H1 (cell line): ENCODE results near the gene PROSER2. TPM values are rescaled to one million over a fixed set of nuclear protein-coding genes. Genes with fewer than 3 reads are reported as not detected.

ENCODE experiments used
- CTCF ChIA-PET: fragments of 300-600 bp; sonication (Branson Sonifier 250); formaldehyde crosslinking; loops from one replicate; lab custom pipeline; 2021; ENCODE audit not compliant: partially characterized antibody; lab: Charles Lee
- POLR2A ChIA-PET: fragments of 300-600 bp; sonication (Branson Sonifier 250); formaldehyde crosslinking; loops from one replicate; lab custom pipeline; 2021; ENCODE audit warnings: inconsistent platforms; ENCODE audit not compliant: partially characterized antibody; lab: Charles Lee
- DNase-seq, 2 experiments: peaks; one replicate each; pipeline versions ENCODE4 v3.0.0 to v3.0.0-alpha.2; 2010 to 2022; ENCODE audit warnings: low spot score in 2 of 2, low read depth in 1 of 2, mixed read lengths in 1 of 2
- FAIRE-seq: peaks from 2 replicates; lab custom pipeline; 2011; peaks lifted over from hg19 to GRCh38; lab: Jason Lieb, UNC
- H2AFZ ChIP-seq: 2 replicates; pipeline ENCODE4 v1.8.1; 2012; ENCODE audit warnings: low read length, inconsistent platforms
- H2AK5ac ChIP-seq: 2 replicates; pipeline ENCODE4 v1.6.1; 2013; ENCODE audit warnings: low read depth, low read length
- H2BK120ac ChIP-seq: replicated peaks from 2 replicates; pipeline ENCODE3; 2013; ENCODE audit warnings: low read depth, low read length, inconsistent platforms
- H2BK12ac ChIP-seq: 2 replicates; pipeline ENCODE4 v1.6.1; 2013; ENCODE audit warnings: low read depth, low read length
- H2BK15ac ChIP-seq: 2 replicates; pipeline ENCODE4 v1.6.1; 2013; ENCODE audit warnings: low read length
- H2BK20ac ChIP-seq: 2 replicates; pipeline ENCODE4 v1.6.1; 2013; ENCODE audit warnings: low read length
- H2BK5ac ChIP-seq: 2 replicates; pipeline ENCODE4 v1.6.1; 2013; ENCODE audit warnings: low read depth, low read length
- H3K14ac ChIP-seq: 2 replicates; pipeline ENCODE4 v1.6.1; 2013; ENCODE audit warnings: inconsistent platforms; ENCODE audit not compliant: insufficient read length
- H3K18ac ChIP-seq: 2 replicates; pipeline ENCODE4 v1.6.1; 2013; ENCODE audit warnings: low read length; ENCODE audit errors: extremely low read depth
- H3K23ac ChIP-seq: 2 replicates; pipeline ENCODE4 v1.6.1; 2013; ENCODE audit warnings: inconsistent platforms; ENCODE audit not compliant: insufficient read length
- H3K23me2 ChIP-seq: 2 replicates; pipeline ENCODE4 v1.6.1; 2013; ENCODE audit warnings: low read depth, low read length
- H3K27ac ChIP-seq: 2 replicates; pipeline ENCODE4 v1.6.1; 2011; ENCODE audit warnings: low read depth, low read length, inconsistent platforms
- H3K27me3 ChIP-seq, 4 experiments: replicated peaks in 1 of 4; 1 replicate in 1 of 4; 2 replicates in 3 of 4; pipeline versions ENCODE4 v1.6.1 to v1.8.1; 2011 to 2013; ENCODE audit warnings: low read length in 3 of 4, mild to moderate bottlenecking in 3 of 4, inconsistent platforms in 2 of 4, mixed read lengths in 2 of 4, moderate library complexity in 1 of 4; ENCODE audit not compliant: control insufficient read depth in 3 of 4, insufficient read depth in 3 of 4; ENCODE audit errors: extremely low read depth in 1 of 4
- H3K36me3 ChIP-seq, 4 experiments: 2 replicates each; pipeline versions ENCODE4 v1.6.1 to v1.8.1; 2011 to 2013; ENCODE audit warnings: mild to moderate bottlenecking in 4 of 4, low read length in 3 of 4, moderate library complexity in 2 of 4, control low read depth in 1 of 4, inconsistent platforms in 1 of 4; ENCODE audit not compliant: insufficient read depth in 4 of 4, control insufficient read depth in 2 of 4
- H3K4ac ChIP-seq: replicated peaks from 2 replicates; pipeline ENCODE3; 2013; ENCODE audit warnings: low read length, low read depth, mixed read lengths, inconsistent platforms; ENCODE audit not compliant: insufficient read length
- H3K4me1 ChIP-seq, 4 experiments: replicated peaks in 1 of 4; 1 replicate in 1 of 4; 2 replicates in 3 of 4; pipeline versions ENCODE4 v1.6.1 to v1.8.1; 2011 to 2013; ENCODE audit warnings: low read length in 3 of 4, inconsistent platforms in 2 of 4, mixed read lengths in 1 of 4; ENCODE audit not compliant: insufficient read depth in 4 of 4, control insufficient read depth in 3 of 4
- H3K4me2 ChIP-seq, 2 experiments: 2 replicates each; pipeline versions ENCODE4 v1.6.1 to v1.8.1; 2011 to 2013; ENCODE audit warnings: low read depth in 2 of 2, low read length in 2 of 2, control low read depth in 1 of 2, inconsistent platforms in 1 of 2, mild to moderate bottlenecking in 1 of 2; ENCODE audit not compliant: insufficient read depth in 1 of 2
- H3K4me3 ChIP-seq, 4 experiments: fragments of 200-600, 300-600 bp in 1 of 4; sonication (generic), shearing (Covaris generic), sonication (Bioruptor Twin) in 1 of 4; 2 replicates each; pipeline versions ENCODE4 v1.5.1 to v1.8.1; 2011 to 2016; ENCODE audit warnings: low read length in 4 of 4, low read depth in 3 of 4, control low read depth in 2 of 4, inconsistent platforms in 2 of 4, mild to moderate bottlenecking in 2 of 4, mixed read lengths in 1 of 4, moderate library complexity in 1 of 4; ENCODE audit not compliant: insufficient read depth in 2 of 4; ENCODE audit errors: extremely low read depth in 1 of 4
- H3K56ac ChIP-seq: replicated peaks from 2 replicates; pipeline ENCODE3; 2013; ENCODE audit warnings: low read depth, mild to moderate bottlenecking, mixed read lengths, low read length, inconsistent platforms; ENCODE audit not compliant: insufficient read length
- H3K79me1 ChIP-seq: 2 replicates; pipeline ENCODE4 v1.6.1; 2013; ENCODE audit warnings: low read depth, low read length, control low read depth
- H3K79me2 ChIP-seq, 2 experiments: 2 replicates each; pipeline versions ENCODE4 v1.6.1 to v1.8.1; 2012 to 2013; ENCODE audit warnings: low read length in 2 of 2, mild to moderate bottlenecking in 2 of 2, inconsistent platforms in 1 of 2; ENCODE audit not compliant: insufficient read depth in 2 of 2, control insufficient read depth in 1 of 2
- H3K9ac ChIP-seq, 4 experiments: replicated peaks in 1 of 4; 1 replicate in 1 of 4; 2 replicates in 3 of 4; pipeline versions ENCODE4 v1.6.1 to v1.8.1; 2011 to 2013; ENCODE audit warnings: low read depth in 3 of 4, low read length in 3 of 4, control low read depth in 2 of 4, mild to moderate bottlenecking in 2 of 4, moderate library complexity in 2 of 4, inconsistent platforms in 1 of 4; ENCODE audit errors: extremely low read depth in 1 of 4
- H3K9me3 ChIP-seq, 2 experiments: 2 replicates each; pipeline versions ENCODE4 v1.6.1 to v1.8.1; 2012 to 2013; ENCODE audit warnings: mild to moderate bottlenecking in 2 of 2, moderate library complexity in 2 of 2, control low read depth in 1 of 2, inconsistent platforms in 1 of 2, low read depth in 1 of 2, low read length in 1 of 2, mixed read lengths in 1 of 2; ENCODE audit not compliant: insufficient read depth in 2 of 2
- H4K20me1 ChIP-seq, 2 experiments: replicated peaks in 1 of 2; 2 replicates each; pipeline versions ENCODE3 to v1.8.1; 2011 to 2013; ENCODE audit warnings: inconsistent platforms in 2 of 2, low read length in 2 of 2, mild to moderate bottlenecking in 1 of 2; ENCODE audit not compliant: insufficient read depth in 2 of 2, control insufficient read depth in 1 of 2
- H4K5ac ChIP-seq: 2 replicates; pipeline ENCODE4 v1.6.1; 2013; ENCODE audit warnings: low read length, low read depth, mixed read lengths, inconsistent platforms; ENCODE audit not compliant: insufficient read length
- H4K8ac ChIP-seq: 2 replicates; pipeline ENCODE4 v1.8.0; 2013; ENCODE audit warnings: mild to moderate bottlenecking, moderate library complexity, low read length, inconsistent platforms; ENCODE audit not compliant: insufficient read depth; ENCODE audit errors: extremely low read depth
- H4K91ac ChIP-seq: replicated peaks from 2 replicates; pipeline ENCODE3; 2013; ENCODE audit warnings: low read length, mixed read lengths, inconsistent platforms; ENCODE audit not compliant: insufficient read length
- BRCA1 ChIP-seq: IDR thresholded peaks from 2 replicates; pipeline ENCODE4 v1.6.1; 2012; ENCODE audit warnings: low read depth, low read length, improper control_type of control experiment
- CBX8 ChIP-seq: fragments of 300-800, 300-1000 bp; sonication (generic); IDR thresholded peaks from 2 replicates; pipeline ENCODE4 v1.7.1; 2016; ENCODE audit warnings: low read depth, low read length, borderline replicate concordance
- CHD2 ChIP-seq: IDR thresholded peaks from 2 replicates; pipeline ENCODE4 v1.6.1; 2012; ENCODE audit warnings: low read length, improper control_type of control experiment
- EZH2 ChIP-seq: fragments of 200-600 bp; sonication (generic); IDR thresholded peaks from 2 replicates; pipeline ENCODE4 v1.7.1; 2012; ENCODE audit warnings: low read depth, mild to moderate bottlenecking, moderate library complexity, low read length, inconsistent platforms; ENCODE audit not compliant: severe bottlenecking
- GABPA ChIP-seq: IDR thresholded peaks from 2 replicates; pipeline ENCODE4 v1.6.1; 2011; ENCODE audit warnings: mild to moderate bottlenecking, low read length, moderate library complexity, borderline replicate concordance; ENCODE audit not compliant: insufficient read depth
- KDM5A ChIP-seq: fragments of 200-600 bp; IDR thresholded peaks from 2 replicates; pipeline ENCODE4 v1.7.1; 2012; ENCODE audit warnings: mild to moderate bottlenecking, low read length, inconsistent platforms, mixed read lengths
- SIRT6 ChIP-seq: IDR thresholded peaks from one replicate; pipeline ENCODE4 v1.7.1; 2012; ENCODE audit warnings: low read length, inconsistent platforms
- WGBS, 2 experiments: shearing (Covaris generic) in 1 of 2; methylation state at CpG; one replicate each; pipeline versions ENCODE4 v1.1.6 to v1.1.7; 2013 to 2015; ENCODE audit warnings: low lambda C conversion rate in 2 of 2, mixed read lengths in 2 of 2, inconsistent platforms in 1 of 2, low coverage in 1 of 2, missing lambda C conversion rate in 1 of 2; ENCODE audit not compliant: insufficient replicate concordance in 2 of 2, insufficient coverage in 1 of 2, insufficient read length in 1 of 2; ENCODE audit errors: extremely low coverage in 1 of 2, missing lambda C conversion rate in 1 of 2; 5-methylcytosine and 5-hydroxymethylcytosine counted together
- polyA plus RNA-seq, 7 experiments: library from polyadenylated mRNA; depleted of rRNA in 3 of 7; stranded (reverse) in 5 of 7; unstranded in 2 of 7; fragments of >200 nt in 5 of 7; fragments of 200-250 nt in 2 of 7; gene quantifications; 1 replicate in 5 of 7; 2 replicates in 1 of 7; 4 replicates in 1 of 7; pipeline versions ENCODE4 v1.2.1 to v1.2.3, GENCODE V29; 2011 to 2013; ENCODE audit warnings: missing spikeins in 2 of 7, mixed read lengths in 2 of 7
- total RNA-seq: library from RNA; stranded (reverse); fragmentation: NEBNext Ultra II Directional; extraction: Animal tissue kit (Norgen Biotek cat#: 25700); gene quantifications from 2 replicates; pipeline ENCODE4 v1.2.1, GENCODE V29; 2021
- TF ChIP-seq, protein P1 (sequence below): IDR thresholded peaks from 2 replicates; pipeline ENCODE4 v1.6.1; 2012; ENCODE audit warnings: inconsistent platforms

The PROSER2 gene
- total and polyA plus RNA-seq, 2 of the 8 experiments (the other 6 are each of a cell fraction or from before 2014, with no cell fraction given): 3.9 to 13.7 TPM

- Histone ChIP-seq H3K56ac (no peak overlapping the region), H4K8ac (no peak overlapping the region), H2BK5ac (no peak overlapping the region), H3K36me3 (no peaks in the 10 kb centered on the region), H3K9ac (no peak overlapping the region), H3K23ac (no peak overlapping the region), H4K91ac (peak overlapping the region; percentile 76), H2BK120ac (no peak overlapping the region), H3K27ac (no peak overlapping the region), H4K20me1 (no peaks in the 10 kb centered on the region), H3K27me3 (no peaks in the 10 kb centered on the region), H3K79me1 (no peaks in the 10 kb centered on the region), H2BK15ac (no peak overlapping the region), H3K14ac (no peak overlapping the region), H3K4me1 (peaks cover 0 to 7% (median 1%) of the 10 kb centered on the region in 4 experiments; a peak in 3 of 7 replicates), H2BK20ac (0 out of 2 replicates have a peak overlapping the region, but pooled peaks have one; percentile 66), H2AK5ac (no peak overlapping the region), H3K4me3 (no peak overlapping the region; a peak in 1 of 8 replicates), H3K79me2 (no peaks in the 10 kb centered on the region), H3K4ac (no peak overlapping the region), H3K23me2 (no peaks in the 10 kb centered on the region), H4K5ac (no peak overlapping the region), H3K18ac (no peak overlapping the region), H3K4me2 (no peak overlapping the region), H2AFZ (no peak overlapping the region), H3K9me3 (peaks cover 0 to 6% of the 10 kb centered on the region in 2 experiments; a peak in 1 of 4 replicates), H2BK12ac (no peak overlapping the region)
- FAIRE-seq: no peak
- ChIA-PET POLR2A (interaction anchor here (0.6 kb wide), 2 partner anchors 128 to 254 kb away, joined by 3 read pairs; no protein-coding TSS in a partner anchor), CTCF (interaction anchor here (0.6 to 7.8 kb wide), 7 partner anchors 8 to 189 kb away, joined by 3 to 55 read pairs (median 8); partner anchors contain the start of gene PROSER2)
- TF ChIP-seq CBX8 (no peak), BRCA1 (no peak), CHD2 (no peak), GABPA (no peak), KDM5A (no peak), SIRT6 (no peak), EZH2 (no peak)
- TF ChIP-seq, protein P1, sequence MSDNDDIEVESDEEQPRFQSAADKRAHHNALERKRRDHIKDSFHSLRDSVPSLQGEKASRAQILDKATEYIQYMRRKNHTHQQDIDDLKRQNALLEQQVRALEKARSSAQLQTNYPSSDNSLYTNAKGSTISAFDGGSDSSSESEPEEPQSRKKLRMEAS: no peak
- no peak for DNase-seq
- WGBS, 2 experiments: 92% methylated on average over 10 of the region's 10 CpGs; no CpG with 5 or more reads in 1 of the 2 experiments
Observed at GRCh38 chr10:11797281-11797680, 25.9 kb upstream of the PROSER2 start.
